ACC112 (cell line): ENCODE data around the gene CDH8.

Experiments used
- H2AFZ ChIP-seq: fragments of 200-600 bp; sonication (generic); one replicate; pipeline ENCODE4 v1.6.0; 2017; ENCODE audit warnings: antibody characterized with exemption, low read length; ENCODE audit not compliant: unreplicated experiment
- H3K27ac ChIP-seq: fragments of 200-600 bp; sonication (generic); 2 replicates; pipeline ENCODE4 v1.5.1; 2014; ENCODE audit warnings: low read depth, mild to moderate bottlenecking, antibody characterized with exemption, low read length, moderate library complexity
- H3K27me3 ChIP-seq: fragments of 200-600 bp; sonication (generic); 2 replicates; pipeline ENCODE4 v1.6.1; 2014; ENCODE audit warnings: mild to moderate bottlenecking, antibody characterized with exemption, low read length, moderate library complexity, mixed read lengths; ENCODE audit not compliant: insufficient read depth
- H3K36me3 ChIP-seq: fragments of 200-600 bp; sonication (generic); 2 replicates; pipeline ENCODE4 v1.6.1; 2016; ENCODE audit warnings: mild to moderate bottlenecking, antibody characterized with exemption, low read length, moderate library complexity, mixed read lengths; ENCODE audit not compliant: insufficient read depth
- H3K4me1 ChIP-seq: fragments of 200-600 bp; sonication (generic); one replicate; pipeline ENCODE4 v1.6.1; 2016; ENCODE audit warnings: low read length, mixed read lengths; ENCODE audit not compliant: insufficient read depth, unreplicated experiment, control insufficient read depth
- H3K4me3 ChIP-seq: fragments of 200-600 bp; sonication (generic); 2 replicates; pipeline ENCODE4 v1.5.1; 2014; ENCODE audit warnings: mild to moderate bottlenecking, low read depth, low read length
- H3K79me2 ChIP-seq: fragments of 200-600 bp; sonication (generic); one replicate; pipeline ENCODE4 v1.6.0; 2016; ENCODE audit warnings: low read length; ENCODE audit not compliant: control insufficient read depth, unreplicated experiment, insufficient read depth

CDH8 gene

GRCh38 chr16:62036101-62036801 lies at the start of gene CDH8:
CDH8 (minus strand) TSS chr16:62036438; CDS start chr16:62021403, 15,035 bp downstream.
- no peaks in the 10 kb centered on the region for H3K4me1 ChIP-seq
- no peak within 1 kb of the TSS for H3K4me3 ChIP-seq

GRCh38 chr16:62079236-62079635 lies 43.0 kb upstream of the CDH8 start:
- no peak overlapping the region for H3K4me3 ChIP-seq
- H2AFZ ChIP-seq, result no peak overlapping the region
- H3K27ac ChIP-seq, result no peak overlapping the region
- no peaks in the 10 kb centered on the region for H3K36me3 ChIP-seq
- H3K79me2 ChIP-seq, result no peaks in the 10 kb centered on the region
- no peaks in the 10 kb centered on the region for H3K4me1 ChIP-seq
- no peaks in the 10 kb centered on the region for H3K27me3 ChIP-seq

More at GRCh38 chr16:62036101-62036801, at the start of gene CDH8:
- peaks cover 41% of the 10 kb centered on the region for H3K27me3 ChIP-seq
- H2AFZ ChIP-seq, result no peak within 1 kb of the TSS
- H3K36me3 ChIP-seq, result no peaks in the 10 kb centered on the region
- no peaks in the 10 kb centered on the region for H3K79me2 ChIP-seq
- H3K27ac ChIP-seq, result no peak within 1 kb of the TSS

- no peaks in the 10 kb centered on the region for H3K79me2 ChIP-seq
- H2AFZ ChIP-seq, result no peak overlapping the region
- no peaks in the 10 kb centered on the region for H3K36me3 ChIP-seq
- H3K4me3 ChIP-seq, result no peak overlapping the region
- no peaks in the 10 kb centered on the region for H3K27me3 ChIP-seq
- H3K27ac ChIP-seq, result no peak overlapping the region
- no peaks in the 10 kb centered on the region for H3K4me1 ChIP-seq
Measured at GRCh38 chr16:62077998-62078397, 41.8 kb upstream of the CDH8 start.

- H3K27ac ChIP-seq, result no peak overlapping the region
- no peaks in the 10 kb centered on the region for H3K27me3 ChIP-seq
- H2AFZ ChIP-seq, result no peak overlapping the region
- H3K4me3 ChIP-seq, result no peak overlapping the region
- no peaks in the 10 kb centered on the region for H3K4me1 ChIP-seq
- H3K79me2 ChIP-seq, result no peaks in the 10 kb centered on the region
- H3K36me3 ChIP-seq, result no peaks in the 10 kb centered on the region
Measured at GRCh38 chr16:62076886-62077285, 40.6 kb upstream of the CDH8 start.

GRCh38 chr16:62068747-62069146 lies 32.5 kb upstream of the CDH8 start:
- Histone ChIP-seq H3K4me1 (no peaks in the 10 kb centered on the region), H3K79me2 (no peaks in the 10 kb centered on the region), H3K4me3 (no peak overlapping the region), H3K27me3 (no peaks in the 10 kb centered on the region), H2AFZ (no peak overlapping the region), H3K36me3 (no peaks in the 10 kb centered on the region), H3K27ac (no peak overlapping the region)

GRCh38 chr16:62067981-62068380 lies 31.7 kb upstream of the CDH8 start:
- no peak overlapping the region for H3K4me3 ChIP-seq
- no peaks in the 10 kb centered on the region for H3K27me3 ChIP-seq
- H2AFZ ChIP-seq, result no peak overlapping the region
- H3K27ac ChIP-seq, result no peak overlapping the region
- no peaks in the 10 kb centered on the region for H3K79me2 ChIP-seq
- no peaks in the 10 kb centered on the region for H3K4me1 ChIP-seq
- H3K36me3 ChIP-seq, result no peaks in the 10 kb centered on the region

GRCh38 chr16:62067182-62067581 lies 30.9 kb upstream of the CDH8 start:
- H3K27ac ChIP-seq, result no peak overlapping the region
- no peaks in the 10 kb centered on the region for H3K4me1 ChIP-seq
- no peaks in the 10 kb centered on the region for H3K27me3 ChIP-seq
- H2AFZ ChIP-seq, result no peak overlapping the region
- no peak overlapping the region for H3K4me3 ChIP-seq
- no peaks in the 10 kb centered on the region for H3K79me2 ChIP-seq
- no peaks in the 10 kb centered on the region for H3K36me3 ChIP-seq

- no peak overlapping the region for H3K4me3 ChIP-seq
- H3K36me3 ChIP-seq, result no peaks in the 10 kb centered on the region
- no peak overlapping the region for H2AFZ ChIP-seq
- no peaks in the 10 kb centered on the region for H3K4me1 ChIP-seq
- H3K79me2 ChIP-seq, result no peaks in the 10 kb centered on the region
- H3K27ac ChIP-seq, result no peak overlapping the region
- no peaks in the 10 kb centered on the region for H3K27me3 ChIP-seq
Measured at GRCh38 chr16:62066747-62067146, 30.5 kb upstream of the CDH8 start.

GRCh38 chr16:62064173-62064572 lies 27.9 kb upstream of the CDH8 start:
- Histone ChIP-seq H3K27ac (no peak overlapping the region), H2AFZ (no peak overlapping the region), H3K36me3 (no peaks in the 10 kb centered on the region), H3K27me3 (no peaks in the 10 kb centered on the region), H3K79me2 (no peaks in the 10 kb centered on the region), H3K4me3 (no peak overlapping the region), H3K4me1 (no peaks in the 10 kb centered on the region)

GRCh38 chr16:62060089-62060488 lies 23.9 kb upstream of the CDH8 start:
- H3K4me1 ChIP-seq, result no peaks in the 10 kb centered on the region
- no peak overlapping the region for H3K27ac ChIP-seq
- H3K27me3 ChIP-seq, result no peaks in the 10 kb centered on the region
- H2AFZ ChIP-seq, result no peak overlapping the region
- no peak overlapping the region for H3K4me3 ChIP-seq
- no peaks in the 10 kb centered on the region for H3K36me3 ChIP-seq
- no peaks in the 10 kb centered on the region for H3K79me2 ChIP-seq

- Histone ChIP-seq H3K4me3 (no peak overlapping the region), H3K27ac (no peak overlapping the region), H3K36me3 (no peaks in the 10 kb centered on the region), H3K27me3 (no peaks in the 10 kb centered on the region), H2AFZ (no peak overlapping the region), H3K4me1 (no peaks in the 10 kb centered on the region), H3K79me2 (no peaks in the 10 kb centered on the region)
Measured at GRCh38 chr16:62059527-62059926, 23.3 kb upstream of the CDH8 start.
